NCI-H2196 treated with DMSO at 0.1 percent for 48 hours (cell line): Measurements from ENCODE around the gene TTC7B.

Source experiments
- DNase-seq: peaks from one replicate; lab custom pipeline; 2025; ENCODE audit not compliant: unreplicated experiment; lab: John Stamatoyannopoulos, UW

TTC7B gene

GRCh38 chr14:90580377-90581335 lies 235.6 kb downstream of the TTC7B start:
- no peak for DNase-seq

DNA sequence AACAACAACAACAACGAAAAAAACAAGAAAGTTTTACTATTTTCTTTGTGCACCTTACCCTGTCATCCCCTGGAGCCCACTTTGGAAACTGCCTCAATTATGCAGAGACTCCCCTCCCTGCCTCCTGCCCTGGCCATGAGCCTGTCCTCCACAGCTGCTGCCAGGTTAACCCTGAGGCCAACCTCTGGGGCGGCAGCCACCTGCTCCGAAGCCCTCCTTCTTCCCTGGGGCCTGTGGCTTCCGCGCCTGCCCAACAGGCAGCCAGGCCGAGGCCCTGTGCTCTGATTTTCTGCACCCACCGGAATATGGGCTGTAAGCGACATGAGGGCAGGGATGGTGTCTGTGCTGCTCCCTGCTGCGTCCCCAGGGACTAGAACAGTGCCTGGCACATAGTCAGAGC lies 236.4 kb downstream of the TTC7B start:
- DNase-seq = no peak

GRCh38 chr14:90579088-90579487 lies 237.1 kb downstream of the TTC7B start:
- DNase-seq = no peak

DNA sequence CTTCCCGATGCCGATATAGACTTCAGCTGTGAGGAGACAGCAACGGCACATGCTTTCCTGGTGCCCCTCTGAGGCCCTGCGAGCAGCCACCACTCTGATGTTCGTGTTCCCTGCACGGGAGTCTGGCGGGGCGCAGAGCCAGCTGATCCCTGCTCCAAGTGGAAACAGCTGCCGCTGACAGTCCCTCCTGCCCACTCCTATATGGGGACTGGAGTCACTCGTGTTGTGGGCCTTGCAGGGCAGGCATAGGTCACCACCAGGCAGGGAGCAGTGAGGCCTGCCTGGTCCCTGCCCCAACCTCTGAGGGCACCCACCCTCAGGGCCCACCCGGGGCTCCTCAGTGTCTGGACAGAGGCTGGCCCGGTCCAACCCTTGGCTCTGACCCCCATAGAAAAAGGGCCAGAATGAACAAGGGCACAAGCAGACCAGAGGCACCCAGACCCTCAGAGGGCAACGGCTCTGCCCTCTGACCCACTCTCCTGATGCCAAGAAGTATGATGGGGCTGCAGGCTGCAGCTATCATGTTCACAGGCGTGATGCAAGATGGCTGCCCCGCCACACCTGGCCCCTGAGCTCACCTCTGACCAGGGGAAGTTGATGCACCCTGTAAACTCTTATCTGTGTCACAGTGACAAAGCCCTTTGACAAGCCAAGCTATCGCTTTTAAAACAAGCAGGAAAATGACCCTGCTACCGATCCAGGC lies 237.8 kb downstream of the TTC7B start:
- no peak for DNase-seq

DNA sequence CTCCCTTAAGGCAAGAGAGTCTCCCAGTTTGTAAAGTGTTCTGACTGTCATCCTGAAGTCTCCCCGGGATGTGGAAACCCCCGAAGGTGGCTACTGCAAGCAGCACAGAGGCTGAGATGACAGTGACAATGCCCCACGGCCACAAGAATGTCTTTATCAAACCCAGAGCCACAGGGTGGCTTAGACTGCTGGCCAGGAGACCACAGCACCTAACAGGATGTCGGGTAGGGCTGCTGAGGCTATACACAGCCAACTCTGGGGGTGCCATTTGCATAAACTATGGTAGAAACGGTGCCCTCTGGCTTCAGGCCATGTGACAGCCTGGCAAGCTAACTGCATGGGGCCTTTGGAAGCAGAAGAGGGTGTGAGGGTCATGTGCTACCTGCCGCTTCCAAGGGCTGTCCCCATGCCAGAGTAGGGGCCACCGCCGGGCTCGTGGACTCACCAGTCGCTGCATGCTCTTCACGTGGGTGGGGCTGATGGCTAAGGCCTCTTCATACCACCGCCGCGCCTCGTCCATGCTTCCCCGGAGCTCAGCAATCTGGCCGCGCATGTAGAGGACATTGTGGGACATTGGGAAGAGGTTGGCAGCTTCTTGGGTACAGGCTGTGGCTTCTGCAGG lies 238.5 kb downstream of the TTC7B start:
- DNase-seq = no peak

- DNase-seq = no peak
These were observed 239.1 kb downstream of the TTC7B start for GRCh38 chr14:90576981-90577660.

DNA sequence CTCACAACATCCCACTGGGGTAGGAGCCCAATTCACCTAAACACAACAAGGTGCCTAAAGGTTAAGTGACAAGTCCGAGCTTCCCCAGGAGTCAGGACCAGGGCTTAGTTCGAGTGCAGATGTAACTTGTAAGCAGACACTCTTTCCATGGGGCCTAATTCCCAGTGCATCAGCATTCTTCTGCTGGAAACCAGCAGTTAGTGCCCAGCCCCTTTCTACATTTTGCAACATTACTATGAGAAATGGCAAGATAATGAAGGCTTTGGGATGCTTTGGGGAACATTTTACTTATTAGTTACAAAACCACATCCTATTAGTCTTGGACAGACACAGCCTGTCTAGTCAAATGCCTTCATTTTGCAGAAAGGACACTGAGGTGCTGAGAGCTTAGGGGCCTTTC lies 239.6 kb downstream of the TTC7B start:
- DNase-seq = no peak

DNA sequence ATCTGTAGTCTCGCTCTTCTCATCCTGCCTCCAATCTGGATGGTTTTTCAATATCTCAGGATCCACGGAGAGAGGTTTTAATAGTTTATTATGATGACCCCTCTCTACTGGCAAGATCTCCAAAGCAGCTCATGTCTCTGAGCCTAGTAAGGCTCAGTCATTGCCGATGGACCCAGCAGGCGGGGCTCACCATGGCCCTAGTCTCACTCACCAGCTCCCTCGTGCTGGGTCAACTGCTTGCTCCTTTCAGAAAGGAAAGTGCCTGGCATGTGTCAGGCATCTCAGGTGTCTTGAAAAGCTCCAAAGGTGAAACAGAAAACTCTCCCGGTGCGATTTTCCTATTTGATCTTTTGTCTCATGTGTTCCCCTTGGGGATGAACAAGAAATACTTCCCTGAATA lies 240.4 kb downstream of the TTC7B start:
- no peak for DNase-seq

DNA sequence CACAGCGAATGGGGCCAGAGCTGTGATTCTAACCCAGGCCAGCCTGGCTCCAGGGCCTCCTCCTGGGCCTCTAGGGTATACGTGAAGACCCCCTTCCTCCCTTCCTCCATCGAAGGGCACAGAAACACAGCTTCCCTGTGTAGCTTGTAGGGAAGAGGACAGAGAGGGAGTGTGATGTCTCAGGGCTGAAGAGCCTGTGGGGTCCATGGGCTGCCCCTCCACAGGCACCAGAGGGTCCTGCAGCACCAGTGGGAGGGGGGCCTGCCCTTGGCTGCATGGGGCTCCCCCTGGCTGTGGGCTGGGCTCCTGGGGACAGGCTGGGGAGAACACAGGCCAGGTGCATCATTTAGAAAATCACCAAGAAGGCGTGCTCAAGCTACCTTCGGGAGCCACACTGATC lies 240.9 kb downstream of the TTC7B start:
- no peak for DNase-seq

DNA sequence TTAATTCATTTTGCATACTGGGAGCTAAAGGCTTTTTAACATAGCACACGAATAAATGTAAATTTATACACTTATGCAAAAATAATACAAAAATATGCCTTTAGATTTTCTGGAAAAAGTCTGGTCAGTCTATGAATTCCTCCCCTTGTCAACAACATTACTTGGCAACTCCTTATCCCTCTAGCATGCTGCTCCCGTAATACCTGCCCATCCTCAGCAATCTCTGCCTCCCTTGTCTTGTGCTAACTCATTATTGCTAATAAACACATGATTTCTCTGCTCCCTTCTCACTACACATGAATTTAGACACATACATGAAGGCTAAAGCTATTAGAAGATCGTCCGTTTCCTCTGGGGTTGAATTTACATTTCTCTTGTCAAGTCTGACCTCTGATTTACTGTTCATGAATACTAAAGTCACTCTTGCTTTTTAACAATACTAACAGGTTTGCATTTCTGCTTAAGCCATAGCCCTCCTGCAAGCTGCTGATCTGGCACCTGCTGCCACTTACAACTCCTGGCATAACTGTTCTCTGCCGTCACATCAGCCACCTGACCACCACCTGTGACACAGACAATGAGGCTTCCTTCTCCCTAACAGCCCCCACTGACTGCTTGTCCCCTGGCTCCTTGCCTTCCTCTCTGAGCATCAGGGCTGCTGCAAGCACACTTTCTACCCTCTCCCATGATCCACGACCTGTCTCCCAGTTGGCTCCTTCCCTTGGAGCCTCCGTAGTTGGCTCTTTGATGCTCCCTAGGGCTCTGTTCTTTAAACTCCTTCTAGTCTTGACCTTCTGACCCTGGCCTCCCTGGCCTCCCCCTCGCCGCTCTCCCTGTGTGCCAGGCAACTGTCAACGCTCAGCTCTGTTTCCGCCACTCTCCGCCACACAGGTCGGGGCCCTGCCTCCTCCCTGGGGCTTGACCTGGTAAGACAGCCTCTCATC lies 241.8 kb downstream of the TTC7B start:
- DNase-seq = no peak

DNA sequence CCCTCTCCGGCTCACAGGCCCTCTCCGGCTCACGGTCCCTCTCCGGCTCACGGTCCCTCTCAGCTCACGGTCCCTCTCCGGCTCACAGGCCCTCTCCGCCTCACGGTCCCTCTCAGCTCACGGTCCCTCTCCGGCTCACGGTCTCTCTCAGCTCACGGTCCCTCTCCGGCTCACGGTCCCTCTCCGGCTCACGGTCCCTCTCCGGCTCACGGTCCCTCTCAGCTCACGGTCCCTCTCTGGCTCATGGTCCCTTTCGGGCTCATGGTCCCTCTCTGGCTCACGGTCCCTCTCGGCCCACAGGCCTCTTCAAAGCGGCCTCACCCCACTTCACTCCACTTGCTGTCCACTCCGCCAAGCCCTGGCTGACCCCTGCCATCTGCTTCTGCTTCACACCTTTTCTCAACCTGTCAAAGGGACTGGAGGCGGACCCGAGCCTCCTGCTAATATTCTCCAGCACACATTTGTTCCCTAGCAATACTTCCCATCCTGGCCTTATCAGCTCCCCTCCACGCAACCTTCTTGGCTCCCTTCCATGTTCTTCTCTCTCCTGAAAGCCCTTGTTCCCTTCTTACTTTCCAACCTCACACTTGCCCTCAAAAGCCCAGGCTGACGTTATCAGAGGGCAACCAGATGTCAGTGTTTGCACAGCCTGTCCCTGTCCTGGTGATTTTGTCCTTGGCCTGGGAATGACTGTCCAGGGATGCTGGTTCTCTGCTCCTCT lies 242.7 kb downstream of the TTC7B start:
- DNase-seq = no peak

GRCh38 chr14:90572441-90573150 lies 243.6 kb downstream of the TTC7B start:
- DNase-seq = no peak

- no peak for DNase-seq
These were observed 244.9 kb downstream of the TTC7B start for GRCh38 chr14:90571149-90571947.

GRCh38 chr14:90570461-90570860 lies 245.8 kb downstream of the TTC7B start:
- DNase-seq = no peak

GRCh38 chr14:90569606-90570387 lies 246.4 kb downstream of the TTC7B start:
- no peak for DNase-seq

GRCh38 chr14:90569201-90569600 lies 247.0 kb downstream of the TTC7B start:
- DNase-seq = no peak

DNA sequence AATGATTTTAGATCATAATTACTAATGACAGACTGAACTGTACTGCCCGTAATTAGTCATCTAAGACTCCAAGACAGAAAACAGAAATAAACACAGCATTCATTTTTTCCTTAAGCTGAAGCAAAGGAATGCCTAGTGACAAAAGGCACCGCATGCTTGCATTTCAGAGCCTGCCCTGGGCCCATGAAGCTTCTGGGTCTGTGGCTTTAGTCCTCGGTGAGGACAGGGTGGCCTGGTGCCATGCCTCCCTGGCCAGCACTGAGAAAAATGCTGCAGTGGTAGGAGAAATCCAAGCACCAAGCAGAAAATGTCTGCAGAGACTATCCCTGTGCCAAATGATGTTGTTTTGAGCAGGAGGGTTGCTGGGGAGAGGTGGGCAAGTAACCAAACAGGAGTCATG lies 247.8 kb downstream of the TTC7B start:
- no peak for DNase-seq
